ENCODE results near the gene CCNI2.
"Not testable (repeated sequence)": the region's sequence is repeated elsewhere in the genome, so short reads cannot be mapped to it uniquely, and the experiment has no call there.

The CCNI2 gene

DNA sequence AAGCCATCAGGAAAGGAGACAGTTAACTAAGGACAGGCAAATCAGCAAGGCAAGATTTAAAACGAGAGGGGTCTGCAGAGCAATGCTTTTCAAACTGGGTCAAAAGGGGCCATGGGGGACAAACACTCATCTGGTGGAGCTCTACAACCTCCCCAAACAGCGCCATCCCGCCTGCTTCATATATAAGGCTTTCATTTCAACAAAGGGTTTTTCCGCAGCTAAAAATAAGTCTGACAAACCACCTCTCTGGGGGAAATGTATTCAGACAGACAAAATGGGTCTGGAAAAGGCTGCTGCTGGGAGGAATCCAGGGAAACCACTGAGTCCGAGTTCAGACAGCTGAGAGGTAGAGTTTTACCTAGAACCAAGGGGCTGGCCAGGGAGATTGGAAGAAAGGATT lies 38.1 kb downstream of the CCNI2 start:
- no peak for DNase-seq

DNA sequence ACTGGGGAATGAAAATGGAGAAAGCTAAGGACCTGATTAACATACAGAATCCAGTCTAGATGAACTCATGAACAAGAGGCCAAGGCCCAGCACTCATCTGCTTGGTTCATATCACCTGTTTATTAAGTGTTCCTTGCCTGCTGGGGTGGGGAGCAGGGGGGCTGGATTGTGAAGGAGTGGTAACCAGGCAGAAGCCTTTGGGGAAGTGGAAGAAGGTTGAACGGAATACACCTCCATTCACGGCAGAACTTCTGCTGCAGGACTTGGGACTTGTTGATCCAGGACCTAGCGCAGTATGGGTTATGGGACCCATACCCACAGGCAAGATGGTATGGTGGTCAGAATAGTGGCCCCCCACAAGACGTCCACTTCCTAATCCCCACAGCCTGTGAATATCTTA lies 38.6 kb downstream of the CCNI2 start:
- no peak for DNase-seq

DNA sequence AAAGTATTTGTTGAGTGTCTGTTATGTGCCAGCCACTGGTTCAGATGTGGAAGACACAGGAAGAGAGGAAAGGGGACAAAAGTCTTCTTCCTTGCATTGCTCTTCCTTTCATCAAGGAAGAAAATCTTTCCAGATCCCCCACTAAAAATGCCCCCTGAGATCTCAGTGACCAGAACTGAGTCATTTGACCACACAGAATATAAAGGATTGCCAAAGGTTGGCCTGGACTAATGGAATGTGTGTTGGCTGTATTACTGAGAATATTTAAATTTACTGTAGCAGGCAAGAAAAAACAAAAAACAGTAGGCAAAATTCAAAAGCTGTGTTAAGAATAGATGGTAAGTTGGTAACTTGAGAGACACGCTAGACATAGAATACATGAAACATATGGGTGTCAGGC lies 39.9 kb downstream of the CCNI2 start:
- DNase-seq = peak; percentile 16

DNA sequence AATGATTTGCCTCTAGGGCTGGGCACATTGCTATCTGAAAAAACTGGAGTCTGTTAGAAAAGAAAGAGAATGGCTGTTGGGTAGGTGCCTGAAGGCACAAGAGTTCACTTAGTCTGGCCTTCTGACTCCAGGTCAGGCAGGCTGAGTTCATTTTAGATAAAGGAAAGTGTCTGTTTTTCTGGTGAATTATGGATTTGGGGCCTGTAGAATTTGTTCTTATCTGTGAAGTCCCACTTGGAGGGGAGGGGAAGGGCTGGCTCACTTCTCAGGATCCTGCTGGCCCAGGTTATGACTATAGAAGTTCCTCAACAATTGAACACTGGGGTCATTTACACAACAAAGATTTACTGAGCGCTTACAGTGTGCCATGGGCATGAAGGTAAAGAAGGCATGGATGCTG lies 41.3 kb downstream of the CCNI2 start:
- DNase-seq = no peak

DNA sequence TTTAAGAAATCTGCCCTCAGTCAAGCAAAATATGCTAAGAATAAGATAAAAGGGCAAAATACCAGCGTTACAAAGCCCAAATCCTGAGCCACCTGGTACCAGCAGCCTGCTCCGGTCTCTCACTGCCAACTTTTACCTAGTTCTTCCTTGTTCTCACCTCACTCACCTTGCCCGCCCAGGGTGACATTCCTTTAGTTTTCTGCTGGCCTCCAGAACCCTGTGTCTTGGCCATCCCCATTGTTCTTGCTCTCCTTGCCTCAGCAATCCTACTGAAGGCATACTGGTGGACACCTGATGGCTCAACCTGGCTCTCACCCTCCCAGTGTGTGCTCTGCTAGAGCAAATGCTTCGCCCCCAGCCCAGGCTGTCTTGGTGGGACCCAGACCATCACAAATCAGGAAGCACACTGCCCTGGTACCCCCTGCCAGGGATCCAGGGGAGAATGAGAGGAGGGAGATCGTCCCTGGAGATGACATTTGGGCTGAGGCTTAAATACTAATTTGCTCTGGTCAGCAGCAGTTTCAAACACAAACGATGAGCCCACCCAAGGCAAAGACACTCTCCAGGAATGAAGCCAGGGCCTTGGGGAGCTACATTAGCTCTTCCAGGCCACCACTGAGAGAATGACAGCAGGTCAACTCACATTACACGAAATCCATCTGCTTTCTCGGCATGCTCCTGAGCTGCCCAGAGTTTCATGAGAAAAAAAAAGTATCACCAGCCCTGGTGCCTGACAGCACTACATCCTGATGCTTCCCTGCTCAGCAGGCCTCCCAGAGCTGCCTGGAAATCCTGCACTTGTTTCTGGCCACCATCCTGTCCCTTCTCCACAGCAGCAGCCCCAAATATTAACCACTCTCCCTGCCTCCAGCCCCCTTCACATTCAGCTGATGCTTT lies 42.0 kb downstream of the CCNI2 start:
- no peak for DNase-seq

DNA sequence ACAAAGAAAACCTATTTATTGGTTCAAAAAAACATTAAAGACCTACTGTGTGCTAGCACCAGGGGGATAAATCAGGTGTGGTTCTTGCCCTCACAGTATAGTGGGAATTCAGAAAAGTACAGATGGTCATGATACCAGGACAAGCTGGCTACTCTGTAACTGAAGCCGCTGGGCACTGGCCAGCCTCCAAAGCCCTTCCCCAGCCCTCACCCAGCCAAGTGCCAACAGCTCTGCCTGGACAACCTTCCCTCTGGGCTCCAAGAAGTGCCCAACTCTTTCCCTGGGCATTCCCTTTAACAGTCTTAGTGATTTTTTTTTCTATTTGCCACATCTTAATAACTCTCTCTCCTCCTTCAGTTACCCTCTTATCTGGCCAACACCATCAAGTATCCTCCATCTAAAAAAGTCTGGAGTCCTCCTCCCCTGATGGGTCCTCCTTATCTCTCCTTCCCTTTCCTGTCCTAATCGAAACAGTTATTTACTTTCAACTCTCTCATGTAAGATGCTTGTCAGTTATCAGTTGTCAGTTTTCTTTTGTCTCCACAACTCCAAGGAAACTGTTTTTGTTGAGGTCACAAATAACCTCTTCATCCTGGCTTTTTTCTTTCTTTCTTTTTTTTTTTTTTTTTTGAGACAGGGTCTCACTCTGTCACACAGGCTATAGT lies 43.1 kb downstream of the CCNI2 start:
- DNase-seq = no peak

DNA sequence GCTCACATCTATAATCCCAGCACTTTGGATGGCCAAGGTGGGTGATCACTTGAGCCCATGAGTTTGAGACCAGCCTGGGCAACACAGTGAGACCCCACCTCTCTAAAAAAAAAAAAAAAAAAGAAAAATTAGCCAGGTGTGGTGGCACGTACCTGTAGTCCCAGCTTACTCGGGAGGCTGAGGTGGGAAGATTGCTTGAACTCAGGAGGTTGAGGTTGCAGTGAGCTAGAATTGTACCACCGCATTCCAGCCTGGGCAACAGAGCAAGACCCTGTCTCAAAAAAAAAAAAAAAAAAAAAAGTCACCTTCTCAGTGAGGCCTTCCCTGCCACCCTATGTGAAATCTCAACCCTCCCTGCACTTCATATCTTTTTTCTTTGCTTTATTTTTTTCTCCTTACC lies 43.8 kb downstream of the CCNI2 start:
- no peak for DNase-seq

DNA sequence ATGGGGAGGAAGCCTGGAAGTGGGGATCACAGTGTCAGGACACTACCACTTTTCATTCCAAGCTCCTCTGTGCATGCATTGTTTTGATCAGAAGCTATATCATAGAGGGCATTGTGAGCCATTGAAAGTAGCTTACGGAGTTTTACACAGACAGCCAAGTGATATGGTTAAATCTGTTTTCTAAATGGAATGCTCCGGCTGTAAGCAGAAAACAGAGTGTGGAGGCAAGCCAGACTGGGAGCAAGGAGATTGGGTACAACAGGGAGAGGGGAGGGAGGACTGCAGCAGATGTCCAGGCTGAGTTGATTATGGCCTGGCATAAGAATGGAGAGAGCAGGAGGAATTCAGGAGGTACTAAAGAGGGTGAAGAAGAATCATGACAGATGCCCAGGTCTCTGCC lies 50.4 kb downstream of the CCNI2 start:
- DNase-seq = no peak

DNA sequence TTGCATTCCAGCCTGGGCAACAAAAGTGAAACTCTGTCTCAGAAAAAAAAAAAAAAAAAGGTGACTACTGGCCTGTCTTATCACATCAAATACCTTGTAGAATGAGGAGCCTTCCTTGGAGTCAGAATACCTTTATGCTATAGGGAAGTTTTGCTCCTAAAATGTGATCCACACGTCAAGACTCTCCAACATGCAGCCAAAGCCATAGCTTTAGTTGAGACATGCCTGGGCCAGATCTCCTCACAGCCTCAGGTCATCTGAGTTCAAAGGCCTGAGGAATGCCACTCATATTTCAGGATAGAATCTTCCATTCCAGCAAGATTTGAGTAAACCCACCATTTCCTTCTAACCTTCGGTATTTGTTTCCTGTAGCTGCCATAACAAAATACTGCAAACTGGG lies 52.2 kb downstream of the CCNI2 start:
- DNase-seq = no peak

DNA sequence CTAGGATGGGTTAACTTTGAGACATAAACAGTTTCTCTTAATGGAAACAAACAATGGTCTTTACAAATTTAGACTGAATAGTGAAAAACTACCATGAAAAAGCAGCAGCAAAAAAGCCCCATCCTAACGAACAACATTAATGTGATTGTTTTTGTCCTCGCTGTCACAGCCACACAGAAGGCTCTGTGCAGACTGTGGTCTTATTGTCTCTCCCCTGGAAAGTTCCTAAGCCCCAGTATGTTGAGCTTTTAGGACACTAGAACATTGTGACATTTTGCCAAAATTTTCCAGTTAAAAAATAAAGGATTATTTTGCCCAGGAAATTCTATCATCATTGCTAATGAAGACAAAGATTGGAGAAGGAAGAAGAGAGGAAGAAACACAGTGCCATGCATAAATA lies 53.3 kb downstream of the CCNI2 start:
- DNase-seq = no peak

DNA sequence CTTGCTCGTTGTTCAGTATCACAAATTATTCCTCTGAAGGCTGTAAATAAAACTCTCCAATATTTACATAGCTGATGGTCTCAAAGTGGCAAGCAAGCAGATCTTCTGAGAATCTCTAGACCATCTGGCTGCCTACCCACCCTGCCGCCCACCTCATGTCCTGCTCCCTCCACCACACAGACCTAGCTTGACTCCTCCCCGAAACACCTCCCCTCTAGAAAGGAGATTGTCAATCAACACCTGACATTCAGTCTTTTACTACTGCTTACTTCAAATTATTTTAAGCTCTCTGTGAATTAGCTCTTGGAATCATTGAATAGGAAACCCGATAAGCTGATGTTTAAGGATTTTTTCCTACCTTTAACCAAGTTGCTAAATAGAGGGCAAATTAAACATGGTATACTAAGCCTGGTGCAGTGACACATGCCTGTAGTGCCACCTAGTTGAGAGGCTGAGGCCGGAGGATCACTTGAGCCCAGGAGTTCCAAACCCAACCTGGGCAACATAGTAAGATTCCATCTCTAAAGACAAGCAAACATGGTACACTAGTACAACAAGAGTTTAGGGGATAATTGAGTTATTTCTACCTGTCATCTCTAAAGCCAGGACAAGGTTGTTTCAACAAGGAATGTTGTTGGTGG lies 54.9 kb downstream of the CCNI2 start:
- no peak for DNase-seq

DNA sequence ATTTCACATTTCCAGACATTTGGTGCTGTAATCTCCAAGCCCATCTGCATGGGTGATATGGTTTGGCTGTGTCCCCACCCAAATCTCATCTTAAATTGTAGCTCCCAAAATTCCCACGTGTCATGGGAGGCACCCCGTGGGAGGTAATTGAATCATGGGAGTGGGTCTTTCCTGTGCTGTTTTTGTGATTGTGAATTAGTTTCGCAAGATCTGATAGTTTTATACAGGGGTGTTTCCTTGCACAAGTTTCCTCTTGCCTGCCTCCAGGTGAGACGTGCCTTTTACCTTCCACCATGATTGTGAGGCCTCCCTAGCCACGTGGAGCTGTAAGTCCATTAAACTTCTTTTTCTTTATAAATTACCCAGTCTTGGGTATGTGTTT lies 55.5 kb downstream of the CCNI2 start:
- DNase-seq = not testable (repeated sequence)
